ENCODE data around the gene BRINP3.

GRCh38 chr1:190474650-190475211 is 2.9 kb downstream of the BRINP3 start:
- no peak for TF ChIP-seq CTCF (IDR thresholded peaks at IDR 0.05)
- TF ChIP-seq POLR2A (IDR thresholded peaks at IDR 0.05): no peak
